NCI-H1417 treated with DMSO at 0.1 percent for 48 hours (cell line): ENCODE results near the gene ARHGEF38.
"Not testable (repeated sequence)": the region's sequence is repeated elsewhere in the genome, so short reads cannot be mapped to it uniquely, and the experiment has no call there.

ENCODE experiments used
- DNase-seq: peaks from one replicate; lab custom pipeline; 2025; lab: John Stamatoyannopoulos, UW

Gene ARHGEF38

GRCh38 chr4:105714071-105714521 lies 161.7 kb downstream of the ARHGEF38 start:
- no peak for DNase-seq

DNA sequence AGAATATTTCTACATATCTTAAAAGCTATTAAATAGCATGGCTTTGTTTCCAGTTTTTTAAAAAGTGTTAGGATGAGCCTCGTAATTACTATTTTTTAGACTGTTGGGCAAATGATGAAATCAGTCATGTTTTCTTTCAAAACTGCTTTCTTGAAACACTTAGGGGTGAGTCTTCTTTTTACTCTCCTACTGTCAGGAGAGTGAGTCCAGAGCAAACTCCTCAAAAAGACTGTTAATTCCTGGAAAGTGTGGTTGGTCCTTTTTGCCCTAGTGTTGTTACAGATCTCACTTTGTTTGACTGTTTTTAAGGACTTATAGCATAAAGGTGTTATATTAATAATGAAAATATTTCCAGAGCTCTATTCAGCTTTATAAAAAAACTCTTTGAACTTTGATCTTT lies 162.5 kb downstream of the ARHGEF38 start:
- no peak for DNase-seq

- DNase-seq, result peak; percentile 11
Measured at GRCh38 chr4:105715692-105716278, 163.4 kb downstream of the ARHGEF38 start.

GRCh38 chr4:105719204-105719603 lies 166.8 kb downstream of the ARHGEF38 start:
- no peak for DNase-seq

DNA sequence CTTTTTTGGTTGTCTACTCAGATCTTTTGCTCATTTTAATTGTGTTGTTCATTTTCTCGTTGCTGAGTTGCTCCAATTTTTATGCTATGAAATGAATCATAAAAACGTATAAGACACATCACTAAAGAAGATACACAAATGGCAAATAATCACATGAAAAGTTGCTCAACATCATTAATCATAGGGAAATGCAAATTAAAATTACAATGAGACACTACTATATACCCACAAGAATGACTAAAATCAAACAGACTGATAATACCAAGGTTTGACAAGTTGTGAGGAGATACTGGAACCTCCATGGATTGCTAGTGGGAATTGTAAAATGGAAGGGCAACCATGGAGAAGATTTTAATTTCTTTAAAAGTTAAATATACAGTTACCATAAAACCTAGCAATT lies 173.2 kb downstream of the ARHGEF38 start:
- DNase-seq, result no peak

GRCh38 chr4:105729895-105730294 lies 177.5 kb downstream of the ARHGEF38 start:
- not testable (repeated sequence) for DNase-seq
